ENCODE measurements around the gene CDKAL1. TPM values are rescaled to one million over a fixed set of nuclear protein-coding genes. Genes with fewer than 3 reads are reported as not detected.

Gene CDKAL1
- total and polyA plus RNA-seq, 2 donors (not counting 3 experiments of a cell fraction or from before 2014, with no cell fraction given) = 6.1 to 20.5 TPM

- intact Hi-C loops (cut with micrococcal nuclease) = loop anchor here (1.0 kb wide), 1 partner anchor 10 kb away; no protein-coding TSS in a partner anchor
- Histone ChIP-seq H4K20me1 (replicated peaks; ENCODE audit: control insufficient read depth, extremely low read depth, insufficient read depth, low read length) (no peaks in the 10 kb centered on the region), H3K9me3 (replicated peaks; ENCODE audit: control insufficient read depth, insufficient read depth, low read length) (no peaks in the 10 kb centered on the region), H3K9ac (replicated peaks; ENCODE audit: extremely low read depth, insufficient read depth, low read length) (no peak overlapping the region), H3K4me1 (ENCODE audit: control insufficient read depth, extremely low read depth, insufficient read depth, low read length) (peaks cover 16% of the 10 kb centered on the region), H2AFZ (ENCODE audit: low read depth, low read length) (peak overlapping the region; percentile 26), H3K36me3 (ENCODE audit: control insufficient read depth in 2 of 2, extremely low read depth in 1 of 2, insufficient read depth in 2 of 2, low read length in 2 of 2) (no peaks in the 10 kb centered on the region), H3K27me3 (ENCODE audit: control insufficient read depth in 2 of 2, insufficient read depth in 2 of 2, low read length in 2 of 2) (no peaks in the 10 kb centered on the region), H3K27ac (ENCODE audit: insufficient read depth, low read depth, low read length) (peak overlapping the region; percentile 33), H3K9me1 (replicated peaks; ENCODE audit: control insufficient read depth, extremely low read depth, insufficient read depth, low read length) (no peaks in the 10 kb centered on the region), H3K4me2 (ENCODE audit: insufficient read depth, low read length) (peak overlapping the region; percentile 7), H3K79me2 (ENCODE audit: control insufficient read depth, insufficient read depth, low read length) (no peaks in the 10 kb centered on the region), H3K4me3 (replicated peaks in 1 of 3; ENCODE audit: insufficient read depth in 1 of 3, low read depth in 1 of 3, low read length in 3 of 3) (no peak overlapping the region)
- no TSS peak for BruUV-seq (replicated peaks)
- FAIRE-seq = peak; percentile 93
- dilution Hi-C loops (cut with MboI; ENCODE audit: extremely low pct_ligation_motif_present, low sequenced_read_pairs) = no loop called here
- TF ChIP-seq CTCF (IDR thresholded peaks at IDR 0.05; ENCODE audit: extremely low read depth in 1 of 2, insufficient read depth in 1 of 2, low read depth in 1 of 2, low read length in 2 of 2) (no peak), FOS (IDR thresholded peaks at IDR 0.05; ENCODE audit: borderline replicate concordance, insufficient read depth, low read length) (peak; percentile 4), GATA2 (IDR thresholded peaks at IDR 0.05; ENCODE audit: insufficient read depth, insufficient read length, low read depth, low read length) (no peak), JUN (IDR thresholded peaks at IDR 0.05; ENCODE audit: borderline replicate concordance, insufficient read depth, insufficient read length, low read depth) (no peak), POLR2A (IDR thresholded peaks at IDR 0.05; ENCODE audit: low read depth, low read length) (no peak), EZH2 (IDR thresholded peaks at IDR 0.05; ENCODE audit: borderline replicate concordance, low read depth, low read length, severe bottlenecking) (no peak)
- DNase-seq (ENCODE audit: low read depth, low spot score) = peak; percentile 70
- ChIA-PET CTCF (interaction anchor here (1.0 to 1.1 kb wide), 4 partner anchors 9 to 97 kb away, joined by 3 to 5 read pairs (median 4); no protein-coding TSS in a partner anchor), POLR2A (no interaction called here)
Measured at GRCh38 chr6:20497216-20498040, 36.8 kb upstream of the CDKAL1 start.
